Measurements from ENCODE around the gene KRT14.
"Not testable (repeated sequence)": the region's sequence is repeated elsewhere in the genome, so short reads cannot be mapped to it uniquely, and the experiment has no call there.

DNA sequence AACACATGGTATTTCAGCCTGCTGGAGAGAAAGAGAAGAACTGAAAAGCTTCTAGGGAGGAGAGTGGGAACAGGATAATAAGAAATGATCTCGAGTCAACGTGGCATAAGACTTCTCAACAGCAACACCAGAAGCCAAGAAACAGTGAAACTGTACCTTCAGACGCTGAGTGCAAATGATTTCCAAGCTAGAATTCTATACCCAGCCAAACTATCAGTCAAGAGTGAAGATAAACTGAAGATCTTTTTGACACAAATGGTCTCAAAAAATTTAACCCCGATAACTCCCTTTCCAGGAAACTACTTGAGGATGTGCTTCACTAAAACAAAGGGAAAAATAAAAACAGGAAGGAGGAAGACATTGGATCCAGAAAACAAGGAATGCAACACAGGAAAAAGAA lies 20.2 kb upstream of the KRT14 start:
- TF ChIP-seq, protein P1, sequence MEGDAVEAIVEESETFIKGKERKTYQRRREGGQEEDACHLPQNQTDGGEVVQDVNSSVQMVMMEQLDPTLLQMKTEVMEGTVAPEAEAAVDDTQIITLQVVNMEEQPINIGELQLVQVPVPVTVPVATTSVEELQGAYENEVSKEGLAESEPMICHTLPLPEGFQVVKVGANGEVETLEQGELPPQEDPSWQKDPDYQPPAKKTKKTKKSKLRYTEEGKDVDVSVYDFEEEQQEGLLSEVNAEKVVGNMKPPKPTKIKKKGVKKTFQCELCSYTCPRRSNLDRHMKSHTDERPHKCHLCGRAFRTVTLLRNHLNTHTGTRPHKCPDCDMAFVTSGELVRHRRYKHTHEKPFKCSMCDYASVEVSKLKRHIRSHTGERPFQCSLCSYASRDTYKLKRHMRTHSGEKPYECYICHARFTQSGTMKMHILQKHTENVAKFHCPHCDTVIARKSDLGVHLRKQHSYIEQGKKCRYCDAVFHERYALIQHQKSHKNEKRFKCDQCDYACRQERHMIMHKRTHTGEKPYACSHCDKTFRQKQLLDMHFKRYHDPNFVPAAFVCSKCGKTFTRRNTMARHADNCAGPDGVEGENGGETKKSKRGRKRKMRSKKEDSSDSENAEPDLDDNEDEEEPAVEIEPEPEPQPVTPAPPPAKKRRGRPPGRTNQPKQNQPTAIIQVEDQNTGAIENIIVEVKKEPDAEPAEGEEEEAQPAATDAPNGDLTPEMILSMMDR (IDR thresholded peaks at IDR 0.05): not testable (repeated sequence)
- not testable (repeated sequence) for TF ChIP-seq POLR2A, EP300 (IDR thresholded peaks at IDR 0.05)

Measured in ovary (tissue), 3 donors.